ENCODE measurements around the gene ZNFX1.

The ZNFX1 gene

GRCh38 chr20:49283176-49283702 is 5.4 kb upstream of the ZNFX1 start:
- peak overlapping the region; percentile 98 for H3K9ac ChIP-seq (ENCODE audit: low read length)
- peaks cover 14% of the 10 kb centered on the region for H3K9me3 ChIP-seq (ENCODE audit: control insufficient read depth, low read depth, low read length)
- H3K27me3 ChIP-seq (ENCODE audit: control insufficient read depth, insufficient read depth, low read length), result no peaks in the 10 kb centered on the region
- peaks cover 94% of the 10 kb centered on the region for H3K36me3 ChIP-seq (ENCODE audit: control insufficient read depth, low read depth, low read length)
- peaks cover 23% of the 10 kb centered on the region for H3K4me1 ChIP-seq (ENCODE audit: control insufficient read depth, low read depth, low read length)
- peak overlapping the region; percentile 100 for H3K4me3 ChIP-seq (ENCODE audit: low read length)
- H3K27ac ChIP-seq (ENCODE audit: low read length), result peak overlapping the region; percentile 3

GRCh38 chr20:49282584-49283171 is 4.8 kb upstream of the ZNFX1 start:
- H3K9me3 ChIP-seq (ENCODE audit: control insufficient read depth, low read depth, low read length), result peaks cover 14% of the 10 kb centered on the region
- peak overlapping the region; percentile 100 for H3K4me3 ChIP-seq (ENCODE audit: low read length)
- peak overlapping the region; percentile 3 for H3K27ac ChIP-seq (ENCODE audit: low read length)

GRCh38 chr20:49281913-49282467 is 4.1 kb upstream of the ZNFX1 start:
- no peaks in the 10 kb centered on the region for H3K27me3 ChIP-seq (ENCODE audit: control insufficient read depth, insufficient read depth, low read length)
- H3K9me3 ChIP-seq (ENCODE audit: control insufficient read depth, low read depth, low read length), result peaks cover 13% of the 10 kb centered on the region
- H3K27ac ChIP-seq (ENCODE audit: low read length), result no peak overlapping the region
- H3K36me3 ChIP-seq (ENCODE audit: control insufficient read depth, low read depth, low read length), result peaks cover 82% of the 10 kb centered on the region
- peaks cover 16% of the 10 kb centered on the region for H3K4me1 ChIP-seq (ENCODE audit: control insufficient read depth, low read depth, low read length)
- peak overlapping the region; percentile 100 for H3K4me3 ChIP-seq (ENCODE audit: low read length)
- peak overlapping the region; percentile 98 for H3K9ac ChIP-seq (ENCODE audit: low read length)

More at GRCh38 chr20:49282584-49283171, 4.8 kb upstream of the ZNFX1 start:
- H3K27me3 ChIP-seq (ENCODE audit: control insufficient read depth, insufficient read depth, low read length), result no peaks in the 10 kb centered on the region
- H3K9ac ChIP-seq (ENCODE audit: low read length), result peak overlapping the region; percentile 98
- H3K36me3 ChIP-seq (ENCODE audit: control insufficient read depth, low read depth, low read length), result peaks cover 89% of the 10 kb centered on the region
- H3K4me1 ChIP-seq (ENCODE audit: control insufficient read depth, low read depth, low read length), result peaks cover 17% of the 10 kb centered on the region

- Histone ChIP-seq H3K27me3 (ENCODE audit: control insufficient read depth, insufficient read depth, low read length) (no peaks in the 10 kb centered on the region), H3K9ac (ENCODE audit: low read length) (peak overlapping the region; percentile 98), H3K27ac (ENCODE audit: low read length) (peak overlapping the region; percentile 68), H3K36me3 (ENCODE audit: control insufficient read depth, low read depth, low read length) (peaks cover 75% of the 10 kb centered on the region), H3K4me3 (ENCODE audit: low read length) (peak overlapping the region; percentile 100), H3K4me1 (ENCODE audit: control insufficient read depth, low read depth, low read length) (peaks cover 18% of the 10 kb centered on the region), H3K9me3 (ENCODE audit: control insufficient read depth, low read depth, low read length) (peaks cover 9% of the 10 kb centered on the region)
Observed at GRCh38 chr20:49281059-49281912, 3.4 kb upstream of the ZNFX1 start.

GRCh38 chr20:49280463-49281058 is 2.7 kb upstream of the ZNFX1 start:
- peaks cover 18% of the 10 kb centered on the region for H3K4me1 ChIP-seq (ENCODE audit: control insufficient read depth, low read depth, low read length)
- H3K9ac ChIP-seq (ENCODE audit: low read length), result peak overlapping the region; percentile 98
- peaks cover 68% of the 10 kb centered on the region for H3K36me3 ChIP-seq (ENCODE audit: control insufficient read depth, low read depth, low read length)
- H3K27me3 ChIP-seq (ENCODE audit: control insufficient read depth, insufficient read depth, low read length), result no peaks in the 10 kb centered on the region
- peak overlapping the region; percentile 69 for H3K27ac ChIP-seq (ENCODE audit: low read length)
- peak overlapping the region; percentile 100 for H3K4me3 ChIP-seq (ENCODE audit: low read length)
- H3K9me3 ChIP-seq (ENCODE audit: control insufficient read depth, low read depth, low read length), result peaks cover 9% of the 10 kb centered on the region

GRCh38 chr20:49279677-49280462 is 2.0 kb upstream of the ZNFX1 start:
- H3K4me3 ChIP-seq (ENCODE audit: low read length), result peak overlapping the region; percentile 100
- peaks cover 9% of the 10 kb centered on the region for H3K9me3 ChIP-seq (ENCODE audit: control insufficient read depth, low read depth, low read length)
- H3K4me1 ChIP-seq (ENCODE audit: control insufficient read depth, low read depth, low read length), result peaks cover 12% of the 10 kb centered on the region
- H3K27ac ChIP-seq (ENCODE audit: low read length), result peak overlapping the region; percentile 69
- peaks cover 61% of the 10 kb centered on the region for H3K36me3 ChIP-seq (ENCODE audit: control insufficient read depth, low read depth, low read length)
- H3K27me3 ChIP-seq (ENCODE audit: control insufficient read depth, insufficient read depth, low read length), result no peaks in the 10 kb centered on the region
- H3K9ac ChIP-seq (ENCODE audit: low read length), result peak overlapping the region; percentile 98

- H3K9ac ChIP-seq (ENCODE audit: low read length), result peak overlapping the region; percentile 98
- H3K27ac ChIP-seq (ENCODE audit: low read length), result peak overlapping the region; percentile 97
- peaks cover 10% of the 10 kb centered on the region for H3K4me1 ChIP-seq (ENCODE audit: control insufficient read depth, low read depth, low read length)
- peaks cover 9% of the 10 kb centered on the region for H3K9me3 ChIP-seq (ENCODE audit: control insufficient read depth, low read depth, low read length)
- peak overlapping the region; percentile 100 for H3K4me3 ChIP-seq (ENCODE audit: low read length)
- H3K27me3 ChIP-seq (ENCODE audit: control insufficient read depth, insufficient read depth, low read length), result no peaks in the 10 kb centered on the region
- H3K36me3 ChIP-seq (ENCODE audit: control insufficient read depth, low read depth, low read length), result peaks cover 53% of the 10 kb centered on the region
Observed at GRCh38 chr20:49278818-49279676, 1.2 kb upstream of the ZNFX1 start.

GRCh38 chr20:49277786-49278035 is 146 bp downstream of the ZNFX1 start:
- Histone ChIP-seq H3K4me3 (ENCODE audit: low read length) (peak overlapping the region; percentile 100), H3K27ac (ENCODE audit: low read length) (no peak overlapping the region), H3K27me3 (ENCODE audit: control insufficient read depth, insufficient read depth, low read length) (no peaks in the 10 kb centered on the region), H3K9me3 (ENCODE audit: control insufficient read depth, low read depth, low read length) (peaks cover 9% of the 10 kb centered on the region), H3K4me1 (ENCODE audit: control insufficient read depth, low read depth, low read length) (peaks cover 10% of the 10 kb centered on the region), H3K36me3 (ENCODE audit: control insufficient read depth, low read depth, low read length) (peaks cover 46% of the 10 kb centered on the region), H3K9ac (ENCODE audit: low read length) (peak overlapping the region; percentile 98)

- H3K9me3 ChIP-seq (ENCODE audit: control insufficient read depth, low read depth, low read length), result peaks cover 9% of the 10 kb centered on the region
- H3K27me3 ChIP-seq (ENCODE audit: control insufficient read depth, insufficient read depth, low read length), result no peaks in the 10 kb centered on the region
- peak overlapping the region; percentile 100 for H3K4me3 ChIP-seq (ENCODE audit: low read length)
- H3K4me1 ChIP-seq (ENCODE audit: control insufficient read depth, low read depth, low read length), result peaks cover 10% of the 10 kb centered on the region
- H3K9ac ChIP-seq (ENCODE audit: low read length), result peak overlapping the region; percentile 98
- peaks cover 40% of the 10 kb centered on the region for H3K36me3 ChIP-seq (ENCODE audit: control insufficient read depth, low read depth, low read length)
- H3K27ac ChIP-seq (ENCODE audit: low read length), result no peak overlapping the region
Observed at GRCh38 chr20:49276961-49277785, 684 bp downstream of the ZNFX1 start.

Data from iPS-18a (cell line).